Retinal pigment epithelial cell (primary cell): ENCODE results near the gene DIPK1C.

Source experiments
- DNase-seq: peaks from one replicate; pipeline ENCODE4 v3.0.0-alpha.2; 2010; ENCODE audit warnings: low read depth
- H3K4me3 ChIP-seq: 2 replicates; pipeline ENCODE4 v1.5.1; 2011; ENCODE audit warnings: mild to moderate bottlenecking, low read length, control low read depth, moderate library complexity
- CTCF ChIP-seq: conservative IDR thresholded peaks from 2 replicates; pipeline ENCODE4 v1.5.1; 2011; ENCODE audit warnings: low read depth, low read length, control low read depth, inconsistent platforms

Gene DIPK1C

GRCh38 chr18:74494514-74494913, 37.4 kb upstream of the DIPK1C start:
- TF ChIP-seq CTCF, result no peak
- no peak for DNase-seq

GRCh38 chr18:74493689-74494088, 36.6 kb upstream of the DIPK1C start:
- no peak for DNase-seq
- peak; percentile 62 for TF ChIP-seq CTCF
- H3K4me3 ChIP-seq, result no peak overlapping the region

More at GRCh38 chr18:74494514-74494913, 37.4 kb upstream of the DIPK1C start:
- no peak overlapping the region for H3K4me3 ChIP-seq

GRCh38 chr18:74492259-74492658, 35.2 kb upstream of the DIPK1C start:
- DNase-seq, result no peak
- no peak overlapping the region for H3K4me3 ChIP-seq
- no peak for TF ChIP-seq CTCF

GRCh38 chr18:74489676-74490075, 32.6 kb upstream of the DIPK1C start:
- TF ChIP-seq CTCF, result no peak
- H3K4me3 ChIP-seq, result peak overlapping the region; percentile 20
- no peak for DNase-seq

- H3K4me3 ChIP-seq, result no peak overlapping the region
- TF ChIP-seq CTCF, result no peak
- DNase-seq, result no peak
Measured at GRCh38 chr18:74488864-74489263, 31.8 kb upstream of the DIPK1C start.

GRCh38 chr18:74488354-74488753, 31.2 kb upstream of the DIPK1C start:
- no peak for TF ChIP-seq CTCF
- H3K4me3 ChIP-seq, result no peak overlapping the region
- no peak for DNase-seq

- H3K4me3 ChIP-seq, result no peak overlapping the region
- TF ChIP-seq CTCF, result no peak
- DNase-seq, result no peak
Measured at GRCh38 chr18:74486119-74486849, 29.2 kb upstream of the DIPK1C start.
